ENCODE measurements around the gene EXOC6B. TPM values are rescaled to one million over a fixed set of nuclear protein-coding genes. Genes with fewer than 3 reads are reported as not detected.

EXOC6B gene
- polyA plus RNA-seq, 2 of the 4 experiments (the other 2 are of a cell fraction): 15.5 to 24.7 TPM

- WGBS (ENCODE audit: missing lambda C conversion rate): 87% methylated on average over 5 of the region's 5 CpGs
- no peak overlapping the region for H3K27ac ChIP-seq
- DNase-seq (ENCODE audit: low read depth in 1 of 2, low spot score in 1 of 2) (no peak), ATAC-seq (no peak), FAIRE-seq (no peak)
- H3K4me2 ChIP-seq: no peak overlapping the region
- no peak for TF ChIP-seq HOXB13 (CRISPR knock-in tag; IDR thresholded peaks at IDR 0.05; ENCODE audit: low read depth)
- TF ChIP-seq SMC3 (IDR thresholded peaks at IDR 0.05): no peak
- no peak for TF ChIP-seq HDAC2 (IDR thresholded peaks at IDR 0.05)
- TF ChIP-seq RNF2 (IDR thresholded peaks at IDR 0.05; ENCODE audit: borderline replicate concordance, low read depth): no peak
- TF ChIP-seq ZFP36 (IDR thresholded peaks at IDR 0.05; ENCODE audit: borderline replicate concordance, partially characterized antibody): no peak
- no peak for TF ChIP-seq EP300 (IDR thresholded peaks at IDR 0.05)
- TF ChIP-seq EHMT2 (IDR thresholded peaks at IDR 0.05; ENCODE audit: low read depth): no peak
- no peak for TF ChIP-seq FOXS1 (CRISPR knock-in tag; IDR thresholded peaks at IDR 0.05)
- TF ChIP-seq HMGXB4 (CRISPR knock-in tag; IDR thresholded peaks at IDR 0.05; ENCODE audit: borderline replicate concordance): no peak
- no peak for TF ChIP-seq PHF8 (IDR thresholded peaks at IDR 0.05; ENCODE audit: borderline replicate concordance, low read depth)
- no peak for TF ChIP-seq MYC (IDR thresholded peaks at IDR 0.05; ENCODE audit: borderline replicate concordance, low read length)
- TF ChIP-seq GATA3 (IDR thresholded peaks at IDR 0.05; ENCODE audit: borderline replicate concordance): no peak
- no peak for TF ChIP-seq POLR2A (IDR thresholded peaks at IDR 0.05; ENCODE audit: low read length)
- no peak for TF ChIP-seq CBX2 (IDR thresholded peaks at IDR 0.05; ENCODE audit: borderline replicate concordance, low read depth)
- POLR2A ChIA-PET: no interaction called here
- CTCF ChIA-PET: interaction anchor here (1.0 to 2.3 kb wide), 4 partner anchors 10 to 417 kb away, joined by 5 to 18 read pairs (median 8); no protein-coding TSS in a partner anchor
- H3K4me3 ChIP-seq: no peak overlapping the region
- no peaks in the 10 kb centered on the region for H3K9me3 ChIP-seq
- peaks cover 39% of the 10 kb centered on the region for H3K4me1 ChIP-seq
Measured at GRCh38 chr2:72162574-72162973, 663.3 kb downstream of the EXOC6B start.

GRCh38 chr2:72159211-72159993 lies 666.4 kb downstream of the EXOC6B start:
- FAIRE-seq (no peak), ATAC-seq (no peak), DNase-seq (ENCODE audit: low read depth in 1 of 2, low spot score in 1 of 2) (no peak)
- ChIA-PET CTCF (interaction anchor here (0.9 to 2.4 kb wide), 7 partner anchors 9 to 615 kb away, joined by 3 to 11 read pairs (median 5); partner anchors contain the start of gene CYP26B1), POLR2A (no interaction called here)
- 88% methylated on average over 12 of the region's 12 CpGs for WGBS (ENCODE audit: missing lambda C conversion rate)
- Histone ChIP-seq H3K4me3 (no peak overlapping the region), H3K4me2 (no peak overlapping the region), H3K27ac (no peak overlapping the region), H3K4me1 (peaks cover 12% of the 10 kb centered on the region; the same call in 2 of the 3 replicates), H3K9me3 (no peaks in the 10 kb centered on the region)
- no peak for TF ChIP-seq CBX8 (IDR thresholded peaks at IDR 0.05)
- TF ChIP-seq JUNB (IDR thresholded peaks at IDR 0.05): no peak
- TF ChIP-seq FOSB (CRISPR knock-in tag; IDR thresholded peaks at IDR 0.05): no peak
- no peak for TF ChIP-seq RAD21 (conservative IDR thresholded peaks at IDR 0.05 in 1 of 2, IDR thresholded peaks at IDR 0.05 in 1 of 2)
- TF ChIP-seq CHD2 (IDR thresholded peaks at IDR 0.05; ENCODE audit: low read length, partially characterized antibody): no peak
- no peak for TF ChIP-seq EHF (CRISPR knock-in tag; IDR thresholded peaks at IDR 0.05)
- TF ChIP-seq KDM5A (IDR thresholded peaks at IDR 0.05): no peak
- TF ChIP-seq NPAS2 (CRISPR knock-in tag; IDR thresholded peaks at IDR 0.05; ENCODE audit: borderline replicate concordance): no peak
- no peak for TF ChIP-seq MAZ (IDR thresholded peaks at IDR 0.05; ENCODE audit: borderline replicate concordance, low read depth, low read length)
- no peak for TF ChIP-seq HOXB5 (CRISPR knock-in tag; IDR thresholded peaks at IDR 0.05)
- TF ChIP-seq HOXA7 (CRISPR knock-in tag; IDR thresholded peaks at IDR 0.05): no peak
- no peak for TF ChIP-seq HOXB13 (CRISPR knock-in tag; IDR thresholded peaks at IDR 0.05; ENCODE audit: low read depth)
- no peak for TF ChIP-seq TFCP2L1 (CRISPR knock-in tag; IDR thresholded peaks at IDR 0.05)
- no peak for TF ChIP-seq CHD4 (IDR thresholded peaks at IDR 0.05; ENCODE audit: borderline replicate concordance)
- no peak for TF ChIP-seq HEYL (CRISPR knock-in tag; IDR thresholded peaks at IDR 0.05)
- TF ChIP-seq ELK1 (IDR thresholded peaks at IDR 0.05; ENCODE audit: low read depth, low read length): no peak
- no peak for TF ChIP-seq ESRRA (IDR thresholded peaks at IDR 0.05; ENCODE audit: borderline replicate concordance, low read length)
- no peak for TF ChIP-seq ATOH8 (CRISPR knock-in tag; IDR thresholded peaks at IDR 0.05; ENCODE audit: low read depth)
- no peak for TF ChIP-seq ZFP36 (IDR thresholded peaks at IDR 0.05; ENCODE audit: borderline replicate concordance, partially characterized antibody)
- TF ChIP-seq KDM1A (IDR thresholded peaks at IDR 0.05; ENCODE audit: low read depth): no peak
